Fibroblast of the aortic adventitia (primary cell): Measurements from ENCODE around the gene PACS2. TPM values are rescaled to one million over a fixed set of nuclear protein-coding genes. Genes with fewer than 3 reads are reported as not detected.

Source experiments
- DNase-seq: peaks from one replicate; pipeline ENCODE4 v3.0.0-alpha.2; 2010; ENCODE audit warnings: low read depth
- H3K4me3 ChIP-seq: 2 replicates; pipeline ENCODE4 v1.5.1; 2011; ENCODE audit warnings: low read depth, mild to moderate bottlenecking, control low read depth, low read length, moderate library complexity
- CTCF ChIP-seq: IDR thresholded peaks from 2 replicates; pipeline ENCODE4 v1.5.1; 2011; ENCODE audit warnings: mild to moderate bottlenecking, low read length, control low read depth, inconsistent platforms; ENCODE audit not compliant: insufficient read depth
- total RNA-seq: library from RNA; depleted of rRNA; stranded (reverse); fragments of >200 nt; gene quantifications from 2 replicates; pipeline ENCODE4 v1.2.3, GENCODE V29; 2012; ENCODE audit warnings: low replicate concordance

The PACS2 gene
- total RNA-seq, 1 donor: 48.6 TPM

- TF ChIP-seq CTCF: no peak
- DNase-seq: no peak
- H3K4me3 ChIP-seq: no peak overlapping the region
Measured at GRCh38 chr14:105348169-105348944, 33.8 kb downstream of the PACS2 start.

GRCh38 chr14:105348945-105349699 is 34.6 kb downstream of the PACS2 start:
- no peak for TF ChIP-seq CTCF
- no peak overlapping the region for H3K4me3 ChIP-seq
- no peak for DNase-seq

- no peak for TF ChIP-seq CTCF
- DNase-seq: no peak
- no peak overlapping the region for H3K4me3 ChIP-seq
Measured at GRCh38 chr14:105349992-105350391, 35.4 kb downstream of the PACS2 start.

GRCh38 chr14:105350450-105351244 is 36.1 kb downstream of the PACS2 start:
- TF ChIP-seq CTCF: no peak
- DNase-seq: no peak
- no peak overlapping the region for H3K4me3 ChIP-seq

- H3K4me3 ChIP-seq: no peak overlapping the region
- TF ChIP-seq CTCF: no peak
- DNase-seq: no peak
Measured at GRCh38 chr14:105351410-105351809, 36.9 kb downstream of the PACS2 start.

GRCh38 chr14:105351920-105352851 is 37.6 kb downstream of the PACS2 start:
- peak; percentile 90 for DNase-seq
- TF ChIP-seq CTCF: peak; percentile 87

More at GRCh38 chr14:105351920-105352851, 37.6 kb downstream of the PACS2 start:
- H3K4me3 ChIP-seq: no peak overlapping the region
